Adrenal gland (tissue), 12 donors: ENCODE results near the gene LAMA2. TPM values are rescaled to one million over a fixed set of nuclear protein-coding genes. Genes with fewer than 3 reads are reported as not detected.

Source experiments
- DNase-seq, 7 donors: peaks; one replicate each; pipeline ENCODE4 v3.0.0-alpha.2; 2019 to 2020
- H3K27ac ChIP-seq, 5 donors: fragments of 200-600 bp; sonication (generic) in 4 of 5; 1 replicate in 3 of 5; 2 replicates in 2 of 5; pipeline versions ENCODE4 v1.5.1 to v1.8.0; 2016 to 2020; ENCODE audit warnings: mild to moderate bottlenecking in 1 of 5
- H3K27me3 ChIP-seq: fragments of 200-600 bp; 2 replicates; pipeline ENCODE4 v1.8.0; 2021
- H3K36me3 ChIP-seq, 2 donors: fragments of 200-600 bp; replicated peaks in 1 of 2; 1 replicate in 1 of 2; 2 replicates in 1 of 2; pipeline versions ENCODE4 v1.5.1 to v1.8.0; 2018 to 2022
- H3K4me1 ChIP-seq, 2 donors: fragments of 200-600 bp; replicated peaks in 1 of 2; 1 replicate in 1 of 2; 2 replicates in 1 of 2; pipeline versions ENCODE4 v1.5.1 to v1.8.0; 2018 to 2021
- H3K4me3 ChIP-seq, 4 donors: fragments of 200-600 bp; sonication (generic) in 3 of 4; one replicate each; pipeline ENCODE4 v1.5.1; 2016 to 2018
- H3K9me3 ChIP-seq, 3 donors: fragments of 200-600 bp; sonication (generic) in 1 of 3; replicated peaks in 1 of 3; 1 replicate in 2 of 3; 2 replicates in 1 of 3; pipeline versions ENCODE4 v1.5.1 to v1.8.0; 2016 to 2021
- CTCF ChIP-seq, 6 experiments: fragments of 450-650 bp in 4 of 6; fragments of 200-600 bp in 2 of 6; sonication (generic) in 1 of 6; IDR thresholded peaks; 1 replicate in 5 of 6; 2 replicates in 1 of 6; pipeline versions ENCODE4 v1.5.1 to v1.8.0; 2016 to 2021; ENCODE audit warnings: antibody characterized with exemption in 6 of 6, mild to moderate bottlenecking in 2 of 6, moderate library complexity in 1 of 6
- POLR2A ChIP-seq, 2 donors: fragments of 450-650 bp; IDR thresholded peaks; one replicate each; pipeline ENCODE4 v1.6.1; 2017; ENCODE audit warnings: antibody characterized with exemption in 2 of 2, mild to moderate bottlenecking in 2 of 2, moderate library complexity in 1 of 2
- WGBS, 4 donors: extraction: QIAGEN DNeasy Blood & Tissue Kit in 2 of 4; methylation state at CpG; one replicate each; pipeline versions ENCODE4 v1.1.5 to v1.1.7; 2013 to 2017; 5-methylcytosine and 5-hydroxymethylcytosine counted together
- intact Hi-C, 2 donors: fragments of 100-400 bp; cut with DNase I; formaldehyde crosslinking; loops; one replicate each; pipeline versions ENCODE4 v1.14.1 to v1.15.0; 2022 to 2023
- polyA plus RNA-seq, 3 donors: library from polyadenylated mRNA; stranded (reverse); fragments of 200-250 nt in 2 of 3; fragments of 350-450 nt in 1 of 3; fragmentation: Illumina TruSeq in 1 of 3; extraction: RNeasy Lipid Tissue Mini Kit (QIAGEN cat#74804) in 1 of 3; gene quantifications; one replicate each; pipeline ENCODE4 v1.2.3, GENCODE V29; 2013 to 2014
- total RNA-seq, 9 donors: library from RNA; depleted of rRNA in 4 of 9; stranded (reverse); fragments of >200 nt in 4 of 9; fragments of 120-200 nt in 1 of 9; fragmentation: NEBNext Ultra II Directional in 1 of 9; extraction: Animal tissue kit (Norgen Biotek cat#: 25700) in 1 of 9; gene quantifications; one replicate each; pipeline versions ENCODE4 v1.1.0 to v1.2.4, GENCODE V29; 2013 to 2023
- donor health status: healthy with polysubstance abuse.
- donor health status: Bipolar disorder and iron deficiency.
- donor health status: DM: yes; HTN: yes; CAD: no.
- donor health status: DM: no; HTN: no; CAD: no.
- donor health status: DM: no; HTN: no; CAD: no.
- donor health status: DM: yes; HTN: yes; CAD: no.

LAMA2 gene
- total and polyA plus RNA-seq, 12 donors = 5.8 to 105 (median 38.9) TPM

GRCh38 chr6:129434091-129434490 lies 551.2 kb downstream of the LAMA2 start:
- Histone ChIP-seq H3K27me3 (no peaks in the 10 kb centered on the region), H3K9me3 (no peaks in the 10 kb centered on the region), H3K4me1 (no peaks in the 10 kb centered on the region), H3K4me3 (no peak overlapping the region), H3K27ac (no peak overlapping the region), H3K36me3 (no peaks in the 10 kb centered on the region)
- intact Hi-C loops = no loop called here
- TF ChIP-seq CTCF (IDR thresholded peaks at IDR 0.05) (no peak), POLR2A (IDR thresholded peaks at IDR 0.05) (no peak)
- 67 to 85% (median 81%) methylated on average over 3 of the region's 3 CpGs for WGBS, 4 donors
- no peak for DNase-seq

GRCh38 chr6:129440691-129441090 lies 557.8 kb downstream of the LAMA2 start:
- no peak overlapping the region for H3K4me3 ChIP-seq
- peak in 1 of 7 donors; percentile 53 for DNase-seq
- H3K9me3 ChIP-seq = no peaks in the 10 kb centered on the region
- H3K27ac ChIP-seq = no peak overlapping the region
- peaks cover 0 to 8% of the 10 kb centered on the region in 2 donors for H3K4me1 ChIP-seq
- H3K36me3 ChIP-seq = no peaks in the 10 kb centered on the region
- 55 to 62% (median 60%) methylated on average over 8 of the region's 8 CpGs for WGBS, 4 donors
- TF ChIP-seq POLR2A (IDR thresholded peaks at IDR 0.05) (no peak), CTCF (IDR thresholded peaks at IDR 0.05) (no peak)
- intact Hi-C loops = no loop called here
- no peaks in the 10 kb centered on the region for H3K27me3 ChIP-seq

- no peaks in the 10 kb centered on the region for H3K36me3 ChIP-seq
Measured at GRCh38 chr6:129444683-129445082, 561.7 kb downstream of the LAMA2 start.

More at GRCh38 chr6:129444683-129445082, 561.7 kb downstream of the LAMA2 start:
- no peaks in the 10 kb centered on the region for H3K27me3 ChIP-seq
- H3K4me3 ChIP-seq = no peak overlapping the region
- intact Hi-C loops = no loop called here
- TF ChIP-seq POLR2A (IDR thresholded peaks at IDR 0.05) = no peak
- no peak for TF ChIP-seq CTCF (IDR thresholded peaks at IDR 0.05)
- H3K4me1 ChIP-seq = peaks cover 0 to 8% of the 10 kb centered on the region in 2 donors
- peak in 1 of 7 donors; percentile 2 for DNase-seq
- 27 to 45% (median 37%) methylated on average over 3 of the region's 3 CpGs for WGBS, 4 donors
- H3K27ac ChIP-seq = no peak overlapping the region
- no peaks in the 10 kb centered on the region for H3K9me3 ChIP-seq
